D721Med (cell line): ENCODE data around the gene TANGO6.

Experiments used
- DNase-seq: peaks from one replicate; pipeline ENCODE4 v3.0.0; 2011; ENCODE audit warnings: low spot score; ENCODE audit not compliant: insufficient read length
- FAIRE-seq: peaks from 2 replicates; lab custom pipeline; 2011; peaks lifted over from hg19 to GRCh38; lab: Jason Lieb, UNC
- TF ChIP-seq, protein P1 (sequence below): IDR thresholded peaks from 2 replicates; pipeline ENCODE4 v1.5.1; 2012; ENCODE audit warnings: mild to moderate bottlenecking, control low read depth; ENCODE audit not compliant: insufficient read depth; ENCODE audit errors: missing control alignments

Gene TANGO6

GRCh38 chr16:69109486-69110270, 266.3 kb downstream of the TANGO6 start:
- FAIRE-seq (no peak), DNase-seq (no peak)
- TF ChIP-seq, protein P1, sequence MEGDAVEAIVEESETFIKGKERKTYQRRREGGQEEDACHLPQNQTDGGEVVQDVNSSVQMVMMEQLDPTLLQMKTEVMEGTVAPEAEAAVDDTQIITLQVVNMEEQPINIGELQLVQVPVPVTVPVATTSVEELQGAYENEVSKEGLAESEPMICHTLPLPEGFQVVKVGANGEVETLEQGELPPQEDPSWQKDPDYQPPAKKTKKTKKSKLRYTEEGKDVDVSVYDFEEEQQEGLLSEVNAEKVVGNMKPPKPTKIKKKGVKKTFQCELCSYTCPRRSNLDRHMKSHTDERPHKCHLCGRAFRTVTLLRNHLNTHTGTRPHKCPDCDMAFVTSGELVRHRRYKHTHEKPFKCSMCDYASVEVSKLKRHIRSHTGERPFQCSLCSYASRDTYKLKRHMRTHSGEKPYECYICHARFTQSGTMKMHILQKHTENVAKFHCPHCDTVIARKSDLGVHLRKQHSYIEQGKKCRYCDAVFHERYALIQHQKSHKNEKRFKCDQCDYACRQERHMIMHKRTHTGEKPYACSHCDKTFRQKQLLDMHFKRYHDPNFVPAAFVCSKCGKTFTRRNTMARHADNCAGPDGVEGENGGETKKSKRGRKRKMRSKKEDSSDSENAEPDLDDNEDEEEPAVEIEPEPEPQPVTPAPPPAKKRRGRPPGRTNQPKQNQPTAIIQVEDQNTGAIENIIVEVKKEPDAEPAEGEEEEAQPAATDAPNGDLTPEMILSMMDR: no peak

- DNase-seq (peak; percentile 66), FAIRE-seq (no peak)
- TF ChIP-seq, protein P1: no peak
These were observed 267.1 kb downstream of the TANGO6 start for GRCh38 chr16:69110406-69110805.

DNA sequence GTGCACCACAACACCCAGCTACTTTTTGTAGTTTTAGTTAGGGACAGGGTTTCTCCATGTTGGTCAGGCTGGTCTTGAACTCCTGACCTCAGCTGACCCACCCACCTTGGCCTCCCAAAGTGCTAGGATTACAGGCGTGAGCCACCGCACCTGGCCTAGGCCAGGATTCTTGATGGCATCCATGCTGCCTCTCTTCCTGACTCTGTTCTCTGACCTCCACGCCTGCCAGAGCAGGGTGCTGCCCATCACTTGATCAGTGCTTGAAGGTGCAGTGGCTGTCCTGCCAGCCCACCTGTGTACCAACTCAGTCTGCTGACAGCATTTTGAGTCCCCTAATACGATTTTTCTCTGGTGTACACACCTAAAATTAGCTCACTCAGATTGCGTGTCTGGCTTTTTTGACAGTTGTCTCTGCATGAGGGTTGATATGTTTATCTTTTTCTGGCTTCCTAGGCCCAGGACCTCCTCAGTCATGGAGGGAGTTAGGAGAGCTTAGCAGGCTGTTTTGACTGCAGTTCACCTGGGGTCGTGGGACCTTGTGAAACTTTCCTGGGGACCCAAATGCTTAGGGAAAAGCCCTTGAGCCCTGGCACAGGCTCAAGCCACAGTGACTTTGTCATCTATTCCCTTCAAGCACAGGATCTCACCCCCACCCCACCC, 268.0 kb downstream of the TANGO6 start:
- TF ChIP-seq, protein P1: no peak
- DNase-seq: no peak
- FAIRE-seq: no peak

DNA sequence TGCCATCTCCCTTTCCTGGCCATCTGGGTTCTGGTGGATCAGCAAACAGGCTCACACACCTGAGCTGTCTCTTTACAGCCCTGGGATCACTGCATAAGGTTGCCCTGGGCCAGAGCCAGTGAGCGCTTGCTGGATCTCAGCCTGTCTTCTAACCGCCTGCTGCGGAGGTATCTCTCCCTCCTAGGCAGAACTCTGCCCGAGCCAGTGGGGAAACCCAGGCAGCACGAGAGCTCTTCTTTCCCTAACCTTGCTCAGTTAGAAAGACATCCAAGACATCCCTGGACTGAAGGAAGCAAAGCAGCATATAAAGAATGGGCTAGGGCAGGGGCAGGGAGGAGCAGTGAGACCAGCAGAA, 268.5 kb downstream of the TANGO6 start:
- DNase-seq: no peak
- TF ChIP-seq, protein P1: no peak
- FAIRE-seq: no peak

DNA sequence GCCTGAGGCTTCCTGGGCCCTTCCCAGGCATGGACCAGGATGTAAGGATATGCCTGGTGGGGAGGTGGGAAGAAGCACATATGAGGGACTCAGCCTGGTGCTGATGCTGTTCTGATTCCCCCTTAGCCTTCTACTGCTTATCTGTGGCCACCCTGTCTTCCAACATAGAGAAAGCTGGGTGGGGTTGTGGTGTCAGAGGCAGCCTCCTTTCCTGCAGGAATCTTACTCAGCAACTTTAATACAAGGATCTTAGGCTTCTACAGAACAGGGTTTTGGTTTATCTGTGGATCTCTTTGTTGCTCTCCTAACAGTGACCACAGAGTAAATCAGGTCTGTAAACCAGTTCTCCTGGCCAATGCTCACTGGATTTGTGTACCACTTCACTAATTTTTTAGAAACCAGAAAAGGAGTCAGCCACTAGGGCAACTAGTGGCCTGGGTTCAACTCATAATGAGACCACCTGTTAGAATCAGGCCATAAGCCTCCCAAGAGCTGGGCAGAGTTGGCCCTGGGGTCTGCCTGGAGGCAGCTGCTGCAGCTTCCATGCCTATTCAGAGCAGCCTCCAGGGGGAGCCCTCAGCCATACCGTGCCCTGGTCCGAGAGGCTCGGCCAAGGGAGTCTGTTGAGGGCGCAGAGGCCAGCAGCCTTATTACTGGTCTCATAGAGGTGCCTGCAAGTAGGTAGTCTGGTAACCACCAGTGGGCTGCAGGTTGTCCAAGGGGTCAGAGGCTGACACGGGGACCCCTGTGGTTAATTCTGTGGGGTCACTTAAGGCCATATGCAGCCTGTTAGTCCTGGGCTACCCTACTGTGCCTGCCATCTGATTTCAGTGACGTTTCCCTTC, 269.2 kb downstream of the TANGO6 start:
- FAIRE-seq (no peak), DNase-seq (no peak)
- TF ChIP-seq, protein P1: peak; percentile 65

DNA sequence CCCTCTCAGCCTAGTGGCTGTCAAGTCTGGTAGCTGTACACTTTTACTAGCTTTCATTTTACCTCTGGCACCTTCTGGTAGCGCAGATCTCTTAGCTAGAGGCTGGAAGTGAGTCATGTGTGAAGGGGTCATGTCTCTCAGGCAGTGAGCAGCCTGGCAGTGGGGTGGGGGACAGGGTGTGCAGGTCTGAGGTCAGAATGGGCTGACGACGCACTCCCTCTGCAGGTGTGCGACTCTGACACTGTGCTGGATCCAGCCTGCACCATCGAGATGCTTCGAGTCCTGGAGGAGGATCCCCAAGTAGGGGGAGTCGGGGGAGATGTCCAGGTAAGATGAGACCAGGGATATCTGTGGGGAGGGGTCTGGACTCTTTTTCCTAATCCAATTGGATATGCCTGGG, 269.9 kb downstream of the TANGO6 start:
- TF ChIP-seq, protein P1: no peak
- FAIRE-seq: no peak
- DNase-seq: no peak
